Vagina (tissue), 2 donors: ENCODE data around the gene TFPI.
"Not testable (repeated sequence)": the region's sequence is repeated elsewhere in the genome, so short reads cannot be mapped to it uniquely, and the experiment has no call there.

Experiments
- POLR2A ChIP-seq, 2 donors: fragments of 450-650 bp; IDR thresholded peaks; one replicate each; pipeline ENCODE4 v1.6.1; 2017; ENCODE audit warnings: antibody characterized with exemption in 2 of 2, mild to moderate bottlenecking in 2 of 2, moderate library complexity in 2 of 2
- POLR2AphosphoS5 ChIP-seq, 2 donors: sonication (generic); formaldehyde crosslinking; IDR thresholded peaks; one replicate each; pipeline ENCODE4 v1.9.0; 2017; ENCODE audit warnings: antibody characterized with exemption in 2 of 2, mild to moderate bottlenecking in 2 of 2, low read depth in 1 of 2; ENCODE audit not compliant: insufficient read depth in 1 of 2
- TF ChIP-seq, protein P1 (sequence below), 3 experiments: fragments of 450-650 bp in 2 of 3; fragments of 200-600 bp in 1 of 3; sonication (generic) in 1 of 3; IDR thresholded peaks; one replicate each; pipeline ENCODE4 v1.5.1; 2017 to 2019; ENCODE audit warnings: antibody characterized with exemption in 3 of 3, mild to moderate bottlenecking in 2 of 3, moderate library complexity in 2 of 3

DNA sequence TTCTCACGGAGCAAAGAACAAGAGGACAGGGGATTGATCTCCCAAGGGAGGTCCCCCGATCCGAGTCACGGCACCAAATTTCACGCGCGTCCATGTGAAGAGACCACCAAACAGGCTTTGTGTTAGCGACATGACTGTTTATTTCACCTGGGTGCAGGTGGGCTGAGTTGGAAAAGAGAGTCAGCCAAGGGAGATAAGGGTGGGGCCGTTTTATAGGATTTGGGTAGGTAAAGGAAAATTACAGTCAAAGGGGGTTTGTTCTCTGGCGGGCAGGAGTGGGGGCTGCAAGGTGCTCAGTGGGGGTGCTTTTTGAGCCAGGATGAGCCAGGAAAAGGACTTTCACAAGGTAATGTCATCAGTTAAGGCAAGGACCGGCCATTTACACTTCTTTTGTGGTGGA is 11.4 kb upstream of the TFPI start:
- TF ChIP-seq, protein P1, sequence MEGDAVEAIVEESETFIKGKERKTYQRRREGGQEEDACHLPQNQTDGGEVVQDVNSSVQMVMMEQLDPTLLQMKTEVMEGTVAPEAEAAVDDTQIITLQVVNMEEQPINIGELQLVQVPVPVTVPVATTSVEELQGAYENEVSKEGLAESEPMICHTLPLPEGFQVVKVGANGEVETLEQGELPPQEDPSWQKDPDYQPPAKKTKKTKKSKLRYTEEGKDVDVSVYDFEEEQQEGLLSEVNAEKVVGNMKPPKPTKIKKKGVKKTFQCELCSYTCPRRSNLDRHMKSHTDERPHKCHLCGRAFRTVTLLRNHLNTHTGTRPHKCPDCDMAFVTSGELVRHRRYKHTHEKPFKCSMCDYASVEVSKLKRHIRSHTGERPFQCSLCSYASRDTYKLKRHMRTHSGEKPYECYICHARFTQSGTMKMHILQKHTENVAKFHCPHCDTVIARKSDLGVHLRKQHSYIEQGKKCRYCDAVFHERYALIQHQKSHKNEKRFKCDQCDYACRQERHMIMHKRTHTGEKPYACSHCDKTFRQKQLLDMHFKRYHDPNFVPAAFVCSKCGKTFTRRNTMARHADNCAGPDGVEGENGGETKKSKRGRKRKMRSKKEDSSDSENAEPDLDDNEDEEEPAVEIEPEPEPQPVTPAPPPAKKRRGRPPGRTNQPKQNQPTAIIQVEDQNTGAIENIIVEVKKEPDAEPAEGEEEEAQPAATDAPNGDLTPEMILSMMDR (IDR thresholded peaks at IDR 0.05), result not testable (repeated sequence)
- TF ChIP-seq POLR2AphosphoS5 (IDR thresholded peaks at IDR 0.05; ENCODE audit: insufficient read depth in 1 of 2, low read depth in 1 of 2); POLR2A (IDR thresholded peaks at IDR 0.05): not testable (repeated sequence)
